SK-MEL-5 (cell line): Measurements from ENCODE around the gene FOXB1. TPM values are rescaled to one million over a fixed set of nuclear protein-coding genes. Genes with fewer than 3 reads are reported as not detected.

Source experiments
- DNase-seq: peaks from one replicate; pipeline ENCODE4 v3.0.0-alpha.2; 2016; ENCODE audit warnings: low read depth, low spot score
- in situ Hi-C: cut with HindIII; loops from 2 replicates; pipeline ENCODE4 v1.10.0; 2016; ENCODE audit warnings: low sequenced_read_pairs, high pct_unique_total_duplicates, low pct_unique_long_range_greater_than_20kb
- total RNA-seq: library from RNA; depleted of rRNA; stranded (reverse); fragments of >200 nt; shearing (Covaris generic); gene quantifications from 2 replicates; pipeline ENCODE4 v1.2.3, GENCODE V29; 2014

FOXB1 gene
- total RNA-seq, 1 experiment from 2014 or later = not detected

DNA sequence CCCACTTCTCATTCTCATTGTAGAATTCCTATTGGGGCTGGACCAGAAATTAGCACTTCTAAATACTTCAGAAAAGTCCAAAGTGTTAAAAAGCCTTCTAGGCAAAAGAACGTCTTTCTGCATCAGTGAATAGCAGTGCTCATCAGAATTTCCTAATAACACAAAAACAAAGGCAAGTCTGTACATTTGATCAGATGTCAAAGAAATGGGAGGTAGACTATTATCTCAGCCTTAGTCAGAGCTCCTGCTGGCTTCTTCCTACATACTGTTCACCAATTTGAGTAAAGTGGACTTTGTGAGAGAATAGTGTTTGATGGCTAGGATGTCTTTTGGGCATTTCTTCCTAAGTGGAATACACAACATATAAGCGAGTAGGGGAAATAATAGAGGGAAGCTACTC is 48.7 kb downstream of the FOXB1 start:
- in situ Hi-C loops = no loop called here
- DNase-seq = no peak

DNA sequence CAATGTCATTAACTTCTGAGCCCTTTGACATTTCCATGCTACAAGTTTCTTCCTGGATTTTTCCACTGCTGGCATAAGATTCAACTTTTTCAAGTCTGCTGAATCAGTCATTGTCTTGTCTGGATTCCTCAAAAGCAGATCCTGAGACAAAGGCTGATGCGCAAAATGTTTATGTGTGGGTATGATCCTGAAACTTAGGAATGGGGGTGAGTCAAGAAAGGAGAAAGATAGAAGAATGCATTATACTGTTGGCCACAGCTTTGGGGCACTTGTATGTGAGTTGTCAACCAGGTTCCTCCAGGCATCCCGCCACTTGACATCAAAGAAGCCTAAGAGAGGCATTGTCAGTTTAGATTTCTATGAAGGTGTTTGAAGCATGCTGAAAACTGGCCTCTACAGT is 50.4 kb downstream of the FOXB1 start:
- in situ Hi-C loops = no loop called here
- no peak for DNase-seq
